Natural killer cell (primary cell): Measurements from ENCODE around the gene PHF20. TPM values are rescaled to one million over a fixed set of nuclear protein-coding genes. Genes with fewer than 3 reads are reported as not detected.

Experiments used
- ATAC-seq, 3 donors: fragments of 150-1000 bp in 2 of 3; fragments of 200-7000 bp in 1 of 3; cut with Tn5 transposase; 1 replicate in 1 of 3; 2 replicates in 2 of 3; pipeline ENCODE4 v1.10.0; 2021; ENCODE audit warnings: mild to moderate bottlenecking in 2 of 3, moderate library complexity in 2 of 3
- DNase-seq, 2 donors: peaks; one replicate each; pipeline versions ENCODE4 v3.0.0 to v3.0.0-alpha.2; 2013 to 2021; ENCODE audit warnings: mixed read lengths in 1 of 2
- H3K27ac ChIP-seq: one replicate; pipeline ENCODE4 v1.5.1; 2013; ENCODE audit warnings: mild to moderate bottlenecking, low read length
- H3K27me3 ChIP-seq: one replicate; pipeline ENCODE4 v1.6.1; 2013; ENCODE audit warnings: low read length; ENCODE audit not compliant: control insufficient read depth, insufficient read depth
- H3K36me3 ChIP-seq: one replicate; pipeline ENCODE4 v1.6.1; 2013; ENCODE audit warnings: low read length; ENCODE audit not compliant: control insufficient read depth, insufficient read depth
- H3K4me1 ChIP-seq: one replicate; pipeline ENCODE4 v1.6.1; 2013; ENCODE audit warnings: low read length; ENCODE audit not compliant: control insufficient read depth, insufficient read depth
- H3K4me3 ChIP-seq: one replicate; pipeline ENCODE4 v1.5.1; 2013; ENCODE audit warnings: low read length
- H3K9me3 ChIP-seq: one replicate; pipeline ENCODE4 v1.6.1; 2013; ENCODE audit warnings: low read length; ENCODE audit not compliant: control insufficient read depth, insufficient read depth
- H3K27ac Mint-ChIP-seq, 2 donors: one replicate each; pipeline ENCODE4 v1.8.0; 2022; ENCODE audit warnings: mild to moderate bottlenecking in 2 of 2, mixed read lengths in 2 of 2, moderate library complexity in 1 of 2
- H3K27me3 Mint-ChIP-seq, 2 donors: one replicate each; pipeline ENCODE4 v1.8.0; 2022; ENCODE audit warnings: low read depth in 2 of 2, mixed read lengths in 2 of 2
- H3K36me3 Mint-ChIP-seq: one replicate; pipeline ENCODE4 v1.8.0; 2022; ENCODE audit warnings: mixed read lengths
- H3K4me1 Mint-ChIP-seq, 2 donors: one replicate each; pipeline ENCODE4 v1.8.0; 2022; ENCODE audit warnings: mixed read lengths in 2 of 2
- H3K4me3 Mint-ChIP-seq: one replicate; pipeline ENCODE4 v1.8.0; 2022; ENCODE audit warnings: mild to moderate bottlenecking, moderate library complexity, mixed read lengths
- H3K9me3 Mint-ChIP-seq, 2 donors: one replicate each; pipeline ENCODE4 v1.8.0; 2022; ENCODE audit warnings: mixed read lengths in 2 of 2
- WGBS: methylation state at CpG from one replicate; pipeline ENCODE4 v1.1.7; 2013; ENCODE audit warnings: missing lambda C conversion rate; ENCODE audit not compliant: insufficient coverage; 5-methylcytosine and 5-hydroxymethylcytosine counted together
- intact Hi-C: fragments of 100-400 bp; cut with micrococcal nuclease; formaldehyde crosslinking; loops from one replicate; pipeline ENCODE4 v1.14.2; 2022
- total RNA-seq, 4 donors: library from RNA; stranded (reverse); fragments of 120-200 nt in 1 of 4; gene quantifications; one replicate each; pipeline versions ENCODE4 v1.2.3 to v1.2.4, GENCODE V29; 2013 to 2022
- TF ChIP-seq, protein P1 (sequence below): fragments of 200-600 bp; IDR thresholded peaks from one replicate; pipeline ENCODE4 v1.8.0; 2022; ENCODE audit warnings: antibody characterized with exemption

PHF20 gene
- total RNA-seq, 3 donors from 2014 or later (not counting 1 experiment from before 2014, with no cell fraction given) = 151 to 165 (median 161) TPM

DNA sequence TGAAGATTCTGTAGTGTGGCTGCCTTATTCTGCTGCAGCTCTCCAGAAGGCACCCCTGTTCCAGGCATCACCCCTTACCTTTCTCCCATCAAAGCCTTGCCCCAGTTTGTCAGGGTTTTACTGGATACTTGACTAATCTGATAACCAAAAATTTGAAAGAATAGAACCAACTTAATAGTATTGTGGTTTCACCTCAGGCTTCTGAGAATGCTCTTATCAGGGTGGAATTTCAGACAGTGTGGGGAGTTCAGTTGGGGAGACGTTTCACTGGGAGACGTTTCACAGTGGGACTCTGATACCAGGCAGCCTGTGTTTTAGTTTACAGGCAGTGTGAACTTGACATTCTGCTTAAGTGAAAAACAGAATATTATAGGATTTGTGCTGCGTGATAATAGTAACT lies 132.0 kb downstream of the PHF20 start:
- Mint-ChIP-seq H3K36me3 (no peaks in the 10 kb centered on the region), H3K27me3 (no peaks in the 10 kb centered on the region), H3K4me3 (no peak overlapping the region), H3K4me1 (peaks cover 13 to 25% of the 10 kb centered on the region in 2 donors), H3K9me3 (no peaks in the 10 kb centered on the region), H3K27ac (no peak overlapping the region)
- WGBS = 96% methylated on average over 3 of the region's 3 CpGs
- intact Hi-C loops = no loop called here
- Histone ChIP-seq H3K27me3 (no peaks in the 10 kb centered on the region), H3K27ac (no peak overlapping the region), H3K9me3 (no peaks in the 10 kb centered on the region), H3K36me3 (peaks cover 32% of the 10 kb centered on the region), H3K4me3 (no peak overlapping the region), H3K4me1 (no peaks in the 10 kb centered on the region)
- TF ChIP-seq, protein P1, sequence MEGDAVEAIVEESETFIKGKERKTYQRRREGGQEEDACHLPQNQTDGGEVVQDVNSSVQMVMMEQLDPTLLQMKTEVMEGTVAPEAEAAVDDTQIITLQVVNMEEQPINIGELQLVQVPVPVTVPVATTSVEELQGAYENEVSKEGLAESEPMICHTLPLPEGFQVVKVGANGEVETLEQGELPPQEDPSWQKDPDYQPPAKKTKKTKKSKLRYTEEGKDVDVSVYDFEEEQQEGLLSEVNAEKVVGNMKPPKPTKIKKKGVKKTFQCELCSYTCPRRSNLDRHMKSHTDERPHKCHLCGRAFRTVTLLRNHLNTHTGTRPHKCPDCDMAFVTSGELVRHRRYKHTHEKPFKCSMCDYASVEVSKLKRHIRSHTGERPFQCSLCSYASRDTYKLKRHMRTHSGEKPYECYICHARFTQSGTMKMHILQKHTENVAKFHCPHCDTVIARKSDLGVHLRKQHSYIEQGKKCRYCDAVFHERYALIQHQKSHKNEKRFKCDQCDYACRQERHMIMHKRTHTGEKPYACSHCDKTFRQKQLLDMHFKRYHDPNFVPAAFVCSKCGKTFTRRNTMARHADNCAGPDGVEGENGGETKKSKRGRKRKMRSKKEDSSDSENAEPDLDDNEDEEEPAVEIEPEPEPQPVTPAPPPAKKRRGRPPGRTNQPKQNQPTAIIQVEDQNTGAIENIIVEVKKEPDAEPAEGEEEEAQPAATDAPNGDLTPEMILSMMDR = no peak
- DNase-seq (no peak), ATAC-seq (no peak)

DNA sequence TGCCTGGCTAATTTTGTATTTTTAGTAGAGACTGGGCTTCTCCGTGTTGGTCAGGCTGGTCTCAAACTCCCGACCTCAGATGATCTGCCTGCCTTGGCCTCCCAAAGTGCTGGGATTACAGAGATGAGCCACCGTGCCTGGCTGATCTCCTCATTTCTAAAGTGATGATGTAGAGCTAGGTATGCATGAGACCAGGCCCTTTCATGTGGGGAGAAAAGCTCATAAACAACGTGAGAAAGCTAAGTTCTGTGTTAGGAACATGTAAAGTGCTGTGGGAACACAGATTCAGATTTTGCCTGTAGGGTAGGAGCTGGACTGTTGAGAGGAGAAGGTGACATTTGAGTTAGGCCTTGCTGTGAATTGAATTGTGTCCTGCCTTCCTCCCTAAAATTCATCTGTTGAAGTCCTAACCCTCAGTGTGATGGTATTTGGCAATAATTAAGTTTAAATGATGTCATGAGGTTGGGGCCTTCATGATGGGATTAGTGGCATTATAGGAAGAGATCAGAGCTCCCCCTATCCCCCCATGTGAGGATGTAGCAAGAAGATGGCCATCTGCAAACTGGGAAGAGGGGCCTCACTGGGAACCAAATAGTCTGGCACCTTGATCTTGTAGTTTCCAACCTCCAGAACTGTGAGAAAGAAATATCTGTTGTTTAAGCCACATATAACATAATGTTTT lies 133.3 kb downstream of the PHF20 start:
- peaks cover 21% of the 10 kb centered on the region for H3K36me3 ChIP-seq
- no peaks in the 10 kb centered on the region for H3K9me3 ChIP-seq
- ATAC-seq (no peak), DNase-seq (no peak)
- H3K4me3 Mint-ChIP-seq = no peak overlapping the region
- H3K4me3 ChIP-seq = no peak overlapping the region
- H3K27me3 ChIP-seq = no peaks in the 10 kb centered on the region
- TF ChIP-seq, protein P1 = no peak
- H3K4me1 ChIP-seq = no peaks in the 10 kb centered on the region
- no peak overlapping the region for H3K27ac Mint-ChIP-seq
- intact Hi-C loops = no loop called here
- no peaks in the 10 kb centered on the region for H3K9me3 Mint-ChIP-seq
- H3K4me1 Mint-ChIP-seq = peaks cover 19 to 35% of the 10 kb centered on the region in 2 donors
- H3K27ac ChIP-seq = no peak overlapping the region
- H3K36me3 Mint-ChIP-seq = no peaks in the 10 kb centered on the region
- 84% methylated on average over 4 of the region's 4 CpGs for WGBS
- no peaks in the 10 kb centered on the region for H3K27me3 Mint-ChIP-seq

DNA sequence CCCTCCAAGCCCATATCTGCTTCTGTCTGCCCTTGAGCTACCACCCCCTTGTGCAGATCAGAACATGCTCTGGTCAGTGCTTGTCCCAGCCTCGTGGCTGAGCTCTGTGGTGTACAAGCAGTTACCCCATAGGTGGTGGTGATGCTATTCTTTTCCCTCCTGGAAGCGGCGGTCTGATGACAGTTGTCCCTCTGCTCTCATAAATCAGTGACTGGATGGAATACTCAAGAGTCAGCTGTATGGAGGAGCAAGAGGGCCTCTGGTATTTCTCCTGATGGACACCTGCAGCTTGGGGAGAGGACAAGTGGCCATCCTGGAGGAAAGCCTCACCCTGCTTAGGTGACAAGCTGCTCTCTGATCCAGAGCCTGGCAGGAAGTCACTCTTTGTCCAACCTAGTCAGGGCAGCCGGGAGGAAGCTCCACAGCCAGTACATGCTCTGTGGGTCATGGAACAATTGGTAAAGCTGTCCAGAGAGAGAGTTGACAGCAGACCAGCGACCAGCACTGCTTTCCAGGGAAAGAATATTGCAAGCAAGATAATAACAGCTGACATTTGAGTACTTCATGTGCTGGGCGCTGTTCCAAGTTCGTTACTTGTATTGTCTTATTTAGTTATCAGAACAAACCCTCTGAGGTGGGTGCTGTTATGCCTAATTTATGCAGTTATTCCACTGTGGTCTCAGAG lies 135.3 kb downstream of the PHF20 start:
- H3K4me3 Mint-ChIP-seq = no peak overlapping the region
- no peaks in the 10 kb centered on the region for H3K4me1 ChIP-seq
- TF ChIP-seq, protein P1 = no peak
- peaks cover 20% of the 10 kb centered on the region for H3K36me3 ChIP-seq
- intact Hi-C loops = no loop called here
- 92% methylated on average over 7 of the region's 7 CpGs for WGBS
- H3K27ac ChIP-seq = no peak overlapping the region
- ATAC-seq = no peak
- peaks cover 19 to 26% of the 10 kb centered on the region in 2 donors for H3K4me1 Mint-ChIP-seq
- H3K9me3 Mint-ChIP-seq = no peaks in the 10 kb centered on the region
- no peak overlapping the region for H3K4me3 ChIP-seq
- DNase-seq = no peak
- H3K27ac Mint-ChIP-seq = peak overlapping the region in 1 of 2 donors; percentile 75
- no peaks in the 10 kb centered on the region for H3K27me3 ChIP-seq
- H3K9me3 ChIP-seq = no peaks in the 10 kb centered on the region
- no peaks in the 10 kb centered on the region for H3K27me3 Mint-ChIP-seq
- no peaks in the 10 kb centered on the region for H3K36me3 Mint-ChIP-seq
